ENCODE results near the gene CST4.
A peak's percentile ranks its signal among the peaks of the same experiment; 100 is the strongest.
"Not testable (repeated sequence)": the region's sequence is repeated elsewhere in the genome, so short reads cannot be mapped to it uniquely, and the experiment has no call there.

The CST4 gene

GRCh38 chr20:23663180-23663579 lies 25.7 kb downstream of the CST4 start:
- FAIRE-seq: no peak
- no peak for DNase-seq (ENCODE audit: insufficient read length, low spot score)

DNA sequence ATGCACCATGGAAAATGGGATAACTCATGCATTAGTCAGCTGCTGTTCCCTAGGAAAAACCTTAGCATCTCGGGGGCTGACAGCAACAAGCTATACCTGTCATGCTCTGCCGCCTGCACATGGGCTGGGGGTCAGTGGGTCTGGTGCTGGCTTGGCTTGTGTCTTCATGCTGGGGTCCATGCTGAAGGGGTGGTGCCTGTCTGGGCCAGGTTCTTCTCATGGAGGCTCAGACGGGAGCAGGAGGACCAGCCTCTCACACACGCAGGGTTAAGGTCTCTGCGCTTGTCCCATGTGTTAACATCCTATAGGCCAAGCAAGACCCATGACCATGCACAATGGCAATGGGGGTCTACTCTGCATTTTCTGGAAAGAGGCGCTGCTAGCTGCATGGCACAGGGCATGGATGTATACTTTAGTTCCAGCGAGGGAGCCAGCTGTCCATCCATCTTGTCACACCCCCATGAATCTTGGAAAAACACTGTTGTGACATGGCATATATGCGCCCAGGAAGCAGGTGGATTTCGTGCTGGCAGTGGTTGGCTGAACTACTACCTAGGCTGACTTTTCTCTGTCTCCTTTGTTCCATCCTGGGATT lies 26.5 kb downstream of the CST4 start:
- no peak for DNase-seq (ENCODE audit: insufficient read length, low spot score)
- FAIRE-seq: no peak

GRCh38 chr20:23661002-23661429 lies 27.8 kb downstream of the CST4 start:
- FAIRE-seq (no peak), DNase-seq (ENCODE audit: insufficient read length, low spot score) (no peak)

DNA sequence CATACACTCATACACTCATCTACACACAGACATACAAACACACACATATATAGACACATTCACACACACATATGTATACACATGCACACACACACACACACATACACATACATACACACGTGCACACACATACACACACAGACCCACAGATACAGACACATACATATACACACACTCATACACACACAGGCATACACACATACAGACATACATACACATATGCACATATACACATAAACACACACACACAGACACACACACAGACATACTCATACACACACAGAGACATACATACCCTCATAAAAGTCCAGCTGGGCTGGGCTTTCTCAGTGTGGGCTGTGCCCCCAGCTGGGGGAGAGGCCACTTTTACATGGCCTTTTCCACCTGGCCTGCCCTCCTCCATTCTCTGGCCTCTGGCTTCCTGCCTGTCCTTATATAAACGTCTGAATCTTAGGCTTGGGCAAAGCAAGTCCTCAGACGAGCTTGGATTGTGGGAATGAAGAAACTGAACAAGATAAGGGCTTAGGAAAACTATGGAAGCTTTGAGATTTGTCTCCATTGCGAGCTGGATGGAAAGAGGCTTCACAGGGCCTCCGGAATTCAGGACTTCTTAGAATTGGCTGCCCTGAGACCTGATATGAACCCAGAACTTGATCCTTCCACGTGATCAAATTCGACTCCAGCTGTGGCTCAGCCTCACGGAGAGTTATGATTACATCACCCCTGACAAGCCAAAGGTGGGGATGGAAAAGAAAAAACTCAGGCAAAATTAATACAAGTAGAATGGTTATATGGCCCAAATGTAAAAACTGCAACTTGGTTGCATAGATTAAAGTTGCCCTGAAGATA lies 28.6 kb downstream of the CST4 start:
- no peak for DNase-seq (ENCODE audit: insufficient read length, low spot score)
- no peak for FAIRE-seq

DNA sequence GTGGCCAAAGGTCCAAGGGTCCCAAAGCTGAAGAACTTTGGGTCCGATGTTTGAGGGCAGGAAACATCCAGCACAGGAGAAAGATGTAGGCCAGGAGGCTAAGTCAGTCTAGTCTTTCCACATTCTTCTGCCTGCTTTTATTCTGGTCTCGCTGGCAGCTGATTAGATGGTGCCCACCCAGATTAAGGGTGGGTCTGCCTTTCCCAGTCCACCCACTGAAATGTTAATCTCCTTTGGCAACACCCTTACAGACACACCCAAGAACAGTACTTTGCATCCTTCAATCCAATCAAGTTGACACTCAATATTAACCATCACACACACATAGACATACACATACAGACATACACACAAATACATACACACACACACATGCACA lies 29.2 kb downstream of the CST4 start:
- DNase-seq (ENCODE audit: insufficient read length, low spot score); FAIRE-seq: not testable (repeated sequence)

DNA sequence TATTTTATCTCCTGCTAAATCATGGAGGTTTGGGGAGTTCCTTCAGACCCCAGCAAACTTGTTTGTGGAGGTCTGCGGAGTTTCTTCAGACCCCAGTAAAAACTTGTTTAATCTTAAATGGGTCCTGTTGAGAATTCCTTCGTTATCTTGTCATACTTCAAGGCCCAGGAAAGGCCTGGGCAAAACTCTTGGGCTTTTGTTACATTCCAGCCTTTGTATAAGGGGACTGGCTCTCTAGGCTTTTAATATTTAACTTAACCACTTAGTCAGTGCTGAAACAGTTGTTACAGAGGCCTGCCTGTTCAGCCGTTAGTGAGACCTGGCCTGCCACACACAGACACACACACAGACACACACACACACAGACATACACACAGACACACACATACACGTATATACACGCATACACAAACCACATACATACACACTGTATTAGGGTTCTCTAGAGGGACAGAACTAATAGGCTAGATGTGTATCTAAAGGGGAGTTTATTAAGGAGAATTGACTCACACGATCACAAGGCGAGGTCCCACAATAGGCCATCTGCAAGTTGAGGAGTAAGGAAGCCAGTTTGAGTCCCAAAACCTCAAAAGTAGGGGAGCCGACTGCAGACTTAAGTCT lies 29.7 kb downstream of the CST4 start:
- DNase-seq (ENCODE audit: insufficient read length, low spot score) (no peak), FAIRE-seq (no peak)

GRCh38 chr20:23658336-23658735 lies 30.5 kb downstream of the CST4 start:
- no peak for FAIRE-seq
- DNase-seq (ENCODE audit: insufficient read length, low spot score): no peak

GRCh38 chr20:23657202-23657601 lies 31.6 kb downstream of the CST4 start:
- FAIRE-seq: no peak
- DNase-seq (ENCODE audit: insufficient read length, low spot score): no peak

- DNase-seq (ENCODE audit: insufficient read length, low spot score) (no peak), FAIRE-seq (no peak)
These were observed 32.5 kb downstream of the CST4 start for GRCh38 chr20:23656372-23656771.

DNA sequence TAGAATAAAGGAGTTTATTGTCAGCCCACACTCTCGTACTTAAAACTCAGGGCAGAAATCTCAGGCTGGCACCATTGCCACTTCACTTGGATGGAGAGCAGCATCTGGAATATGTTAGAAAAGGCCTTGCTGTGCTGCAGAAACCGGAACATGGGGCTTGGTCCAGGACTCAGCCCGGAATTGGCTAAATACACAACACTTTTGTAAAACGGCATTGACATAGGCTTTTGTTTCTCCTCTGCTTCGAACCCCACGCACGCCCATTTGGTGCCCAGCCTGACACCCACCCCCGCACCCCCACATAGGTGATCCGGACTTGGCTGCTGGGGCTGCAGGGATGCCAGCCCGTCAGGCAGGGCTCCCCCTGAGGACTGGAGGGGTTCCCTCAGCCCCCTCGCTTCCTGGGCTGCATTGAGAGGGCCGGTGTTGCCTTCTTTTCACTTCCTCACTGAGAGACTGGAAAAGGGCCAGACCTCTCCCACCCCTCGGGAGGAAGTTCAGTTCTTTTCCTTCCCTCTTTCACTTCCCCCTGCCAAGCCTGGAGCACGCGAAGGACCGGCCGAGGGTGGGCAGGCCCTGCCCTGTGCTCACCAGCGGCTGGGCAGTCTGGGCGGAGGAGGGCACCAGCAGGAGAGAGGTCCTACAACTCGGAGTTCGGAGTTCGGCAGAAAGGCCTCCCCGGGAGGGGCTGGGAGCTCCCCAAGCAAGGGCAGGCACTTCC lies 33.2 kb downstream of the CST4 start:
- FAIRE-seq: no peak
- no peak for DNase-seq (ENCODE audit: insufficient read length, low spot score)

GRCh38 chr20:23654717-23655116 lies 34.1 kb downstream of the CST4 start:
- FAIRE-seq (no peak), DNase-seq (ENCODE audit: insufficient read length, low spot score) (no peak)

DNA sequence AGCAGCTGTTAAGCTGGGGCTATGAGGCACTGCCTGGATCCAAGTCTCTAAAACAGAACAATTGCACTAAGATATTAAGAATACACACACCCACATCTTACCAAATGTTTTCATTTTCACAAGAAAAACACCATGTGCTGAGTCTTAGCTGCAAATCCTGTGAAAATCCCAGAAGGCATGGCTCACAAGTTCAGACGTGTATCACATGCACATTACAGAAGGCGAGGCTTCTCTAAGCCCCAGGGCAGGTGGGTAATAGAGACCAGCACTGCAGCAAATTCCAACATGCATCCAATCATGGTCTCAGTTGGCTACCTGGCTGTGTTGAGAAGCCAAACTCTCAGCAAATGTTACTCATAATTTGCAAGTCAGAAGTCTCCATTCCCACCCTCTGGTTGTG lies 34.8 kb downstream of the CST4 start:
- no peak for FAIRE-seq
- DNase-seq (ENCODE audit: insufficient read length, low spot score): no peak

GRCh38 chr20:23653400-23653938 lies 35.4 kb downstream of the CST4 start:
- FAIRE-seq: no peak

GRCh38 chr20:23652926-23653325 lies 35.9 kb downstream of the CST4 start:
- FAIRE-seq (no peak), DNase-seq (ENCODE audit: insufficient read length, low spot score) (no peak)

More at GRCh38 chr20:23653400-23653938, 35.4 kb downstream of the CST4 start:
- no peak for DNase-seq (ENCODE audit: insufficient read length, low spot score)

- no peak for FAIRE-seq
- DNase-seq (ENCODE audit: insufficient read length, low spot score): no peak
These were observed 36.5 kb downstream of the CST4 start for GRCh38 chr20:23652371-23652770.

DNA sequence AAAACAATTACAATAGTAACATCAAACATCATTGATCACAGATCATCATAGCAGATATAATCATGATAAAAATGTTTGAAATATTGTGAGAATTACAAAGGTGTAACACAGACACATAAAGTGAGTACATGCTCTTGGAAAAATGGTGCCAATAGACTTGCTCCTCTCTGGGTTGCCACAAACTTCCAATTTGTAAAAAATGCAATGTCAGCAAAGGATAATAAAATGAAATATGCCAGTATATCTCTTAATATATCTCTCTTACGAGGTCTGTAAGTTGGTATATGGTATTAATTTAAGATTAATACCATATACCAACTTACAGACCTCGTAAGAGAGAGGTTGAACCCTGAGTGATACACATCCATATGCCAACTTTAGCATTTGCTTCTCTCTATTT lies 37.7 kb downstream of the CST4 start:
- DNase-seq (ENCODE audit: insufficient read length, low spot score) (no peak), FAIRE-seq (no peak)

GRCh38 chr20:23649830-23650417 lies 38.9 kb downstream of the CST4 start:
- FAIRE-seq (no peak), DNase-seq (ENCODE audit: insufficient read length, low spot score) (no peak)

GRCh38 chr20:23649242-23649641 lies 39.6 kb downstream of the CST4 start:
- no peak for FAIRE-seq
- DNase-seq (ENCODE audit: insufficient read length, low spot score): no peak

DNA sequence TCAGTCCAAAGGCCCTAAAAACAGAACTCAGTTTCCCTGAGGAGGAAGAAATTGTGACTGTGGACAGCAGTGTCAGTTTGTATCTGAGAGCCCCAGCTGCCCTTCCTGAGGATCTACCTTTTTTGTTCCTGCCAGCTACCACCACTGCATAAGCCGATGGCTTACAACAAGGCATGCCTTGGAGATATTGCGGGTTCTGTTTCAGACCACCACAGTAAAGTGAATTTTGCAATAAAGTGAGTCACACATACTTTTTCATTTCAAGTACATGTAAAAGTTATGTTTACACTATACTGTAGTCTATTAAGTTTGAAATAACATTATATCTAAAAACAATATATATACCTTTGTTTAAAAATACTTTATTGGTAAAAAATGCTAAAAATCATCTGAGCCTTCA lies 41.5 kb downstream of the CST4 start:
- DNase-seq (ENCODE audit: insufficient read length, low spot score) (no peak), FAIRE-seq (no peak)

DNA sequence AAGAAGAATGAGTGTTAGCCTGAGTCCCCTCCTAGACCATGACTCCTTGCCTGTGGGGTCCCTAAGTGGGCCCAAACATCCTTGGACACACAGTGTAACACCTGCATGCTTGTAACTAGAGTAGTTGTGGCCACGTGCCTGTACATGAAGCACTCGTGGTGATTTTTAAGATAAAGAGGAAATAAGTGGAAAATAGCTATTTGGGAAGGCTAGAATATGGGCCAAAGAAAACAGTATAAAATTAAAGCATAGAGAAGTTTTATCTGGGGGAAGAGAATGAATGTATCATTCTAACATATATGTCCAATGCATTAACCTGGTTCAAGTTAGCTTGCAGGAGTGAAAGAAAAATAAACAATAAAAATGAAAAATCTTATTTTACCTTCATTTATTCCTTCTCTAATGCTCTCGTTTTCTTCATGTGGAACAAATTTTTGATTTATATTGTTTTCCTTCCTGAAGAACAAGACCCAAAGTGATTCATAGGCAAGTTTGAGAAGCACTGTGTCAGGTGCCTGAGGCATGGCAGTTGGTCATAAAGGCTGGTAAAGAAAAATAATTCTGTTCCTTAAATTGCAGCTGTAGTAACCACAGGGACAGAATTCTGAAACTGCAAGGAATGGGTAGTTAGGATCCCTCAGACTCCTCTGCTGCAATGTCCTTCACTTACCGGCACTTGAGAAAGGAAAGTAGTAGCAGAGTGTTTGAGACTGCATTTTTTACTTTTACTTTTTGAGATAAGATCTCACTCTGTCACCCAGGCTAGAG lies 42.5 kb downstream of the CST4 start:
- peak; percentile 8 for FAIRE-seq
- no peak for DNase-seq (ENCODE audit: insufficient read length, low spot score)
